Prostate gland (tissue), 2 donors: ENCODE results near the gene ATP5MC2. TPM values are rescaled to one million over a fixed set of nuclear protein-coding genes. Genes with fewer than 3 reads are reported as not detected.
A peak's percentile ranks its signal among the peaks of the same experiment; 100 is the strongest.

Experiments
- DNase-seq: peaks from one replicate; pipeline ENCODE4 v3.0.0-alpha.2; 2019; ENCODE audit warnings: low spot score
- H3K27ac ChIP-seq, 2 donors: fragments of 200-600 bp; sonication (generic); 2 replicates each; pipeline ENCODE4 v1.5.1; 2017 to 2019
- H3K27me3 ChIP-seq: fragments of 200-600 bp; sonication (generic); replicated peaks from 2 replicates; pipeline ENCODE4 v1.5.1; 2019; ENCODE audit not compliant: insufficient read depth
- H3K36me3 ChIP-seq, 2 donors: fragments of 200-600 bp; sonication (generic); 1 replicate in 1 of 2; 2 replicates in 1 of 2; pipeline versions ENCODE4 v1.5.1 to v1.8.1; 2017 to 2019
- H3K4me1 ChIP-seq: fragments of 200-600 bp; sonication (generic); replicated peaks from 2 replicates; pipeline ENCODE4 v1.5.1; 2019
- H3K4me3 ChIP-seq, 2 donors: fragments of 200-600 bp; sonication (generic); 2 replicates each; pipeline ENCODE4 v1.5.1; 2017 to 2019
- H3K9me3 ChIP-seq: fragments of 200-600 bp; sonication (generic); 2 replicates; pipeline ENCODE4 v1.5.1; 2017
- POLR2A ChIP-seq: fragments of 450-650 bp; IDR thresholded peaks from one replicate; pipeline ENCODE4 v1.6.1; 2016; ENCODE audit warnings: antibody characterized with exemption, mild to moderate bottlenecking
- POLR2AphosphoS5 ChIP-seq: sonication (generic); formaldehyde crosslinking; IDR thresholded peaks from one replicate; pipeline ENCODE4 v1.6.1; 2017; ENCODE audit warnings: antibody characterized with exemption
- WGBS: methylation state at CpG from one replicate; pipeline ENCODE4 v1.1.5; 2018; 5-methylcytosine and 5-hydroxymethylcytosine counted together
- intact Hi-C: fragments of 100-400 bp; cut with DNase I; formaldehyde crosslinking; loops from one replicate; pipeline ENCODE4 v1.14.2; 2022
- total RNA-seq, 2 donors: library from RNA; depleted of rRNA; stranded (reverse); fragments of >200 nt; gene quantifications; one replicate each; pipeline ENCODE4 v1.1.0, GENCODE V29; 2016
- TF ChIP-seq, protein P1 (sequence below), 4 experiments: fragments of 200-600 bp in 2 of 4; fragments of 450-650 bp in 2 of 4; sonication (generic) in 2 of 4; IDR thresholded peaks; 1 replicate in 3 of 4; 2 replicates in 1 of 4; pipeline ENCODE4 v1.5.1; 2016 to 2019; ENCODE audit warnings: antibody characterized with exemption in 4 of 4, mild to moderate bottlenecking in 2 of 4, moderate library complexity in 2 of 4

The ATP5MC2 gene
- total RNA-seq, 2 donors from 2014 or later: 419 to 728 TPM

DNA sequence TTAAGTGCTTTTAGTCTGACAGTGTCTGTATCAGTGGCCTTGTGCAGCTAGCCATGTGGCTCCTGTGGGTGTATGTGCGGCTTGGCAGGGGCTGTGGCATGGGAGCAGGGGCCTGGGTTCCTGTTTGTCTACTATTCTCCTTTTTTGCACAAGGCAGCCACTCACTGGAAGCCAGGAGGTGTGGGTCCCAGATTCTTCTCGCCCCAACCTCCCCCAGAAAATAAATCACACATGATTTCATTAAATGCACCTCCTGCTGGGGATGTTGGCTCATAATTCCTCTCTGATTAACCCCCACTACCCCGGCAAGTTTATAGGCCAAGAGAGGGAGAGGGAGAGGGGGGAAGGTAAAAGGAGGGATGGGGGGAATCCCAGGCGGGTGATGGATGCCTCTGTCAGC, 33.8 kb upstream of the ATP5MC2 start:
- intact Hi-C loops: no loop called here
- no peak overlapping the region for H3K27ac ChIP-seq
- WGBS: 29% methylated on average over 4 of the region's 4 CpGs
- no peak overlapping the region for H3K4me3 ChIP-seq
- DNase-seq: no peak
- H3K27me3 ChIP-seq: no peaks in the 10 kb centered on the region
- no peak for TF ChIP-seq POLR2AphosphoS5
- no peak for TF ChIP-seq POLR2A
- TF ChIP-seq, protein P1, sequence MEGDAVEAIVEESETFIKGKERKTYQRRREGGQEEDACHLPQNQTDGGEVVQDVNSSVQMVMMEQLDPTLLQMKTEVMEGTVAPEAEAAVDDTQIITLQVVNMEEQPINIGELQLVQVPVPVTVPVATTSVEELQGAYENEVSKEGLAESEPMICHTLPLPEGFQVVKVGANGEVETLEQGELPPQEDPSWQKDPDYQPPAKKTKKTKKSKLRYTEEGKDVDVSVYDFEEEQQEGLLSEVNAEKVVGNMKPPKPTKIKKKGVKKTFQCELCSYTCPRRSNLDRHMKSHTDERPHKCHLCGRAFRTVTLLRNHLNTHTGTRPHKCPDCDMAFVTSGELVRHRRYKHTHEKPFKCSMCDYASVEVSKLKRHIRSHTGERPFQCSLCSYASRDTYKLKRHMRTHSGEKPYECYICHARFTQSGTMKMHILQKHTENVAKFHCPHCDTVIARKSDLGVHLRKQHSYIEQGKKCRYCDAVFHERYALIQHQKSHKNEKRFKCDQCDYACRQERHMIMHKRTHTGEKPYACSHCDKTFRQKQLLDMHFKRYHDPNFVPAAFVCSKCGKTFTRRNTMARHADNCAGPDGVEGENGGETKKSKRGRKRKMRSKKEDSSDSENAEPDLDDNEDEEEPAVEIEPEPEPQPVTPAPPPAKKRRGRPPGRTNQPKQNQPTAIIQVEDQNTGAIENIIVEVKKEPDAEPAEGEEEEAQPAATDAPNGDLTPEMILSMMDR (IDR thresholded peaks at IDR 0.05): no peak
- no peaks in the 10 kb centered on the region for H3K9me3 ChIP-seq
- no peaks in the 10 kb centered on the region for H3K4me1 ChIP-seq
- peaks cover 1 to 9% of the 10 kb centered on the region in 2 donors for H3K36me3 ChIP-seq

DNA sequence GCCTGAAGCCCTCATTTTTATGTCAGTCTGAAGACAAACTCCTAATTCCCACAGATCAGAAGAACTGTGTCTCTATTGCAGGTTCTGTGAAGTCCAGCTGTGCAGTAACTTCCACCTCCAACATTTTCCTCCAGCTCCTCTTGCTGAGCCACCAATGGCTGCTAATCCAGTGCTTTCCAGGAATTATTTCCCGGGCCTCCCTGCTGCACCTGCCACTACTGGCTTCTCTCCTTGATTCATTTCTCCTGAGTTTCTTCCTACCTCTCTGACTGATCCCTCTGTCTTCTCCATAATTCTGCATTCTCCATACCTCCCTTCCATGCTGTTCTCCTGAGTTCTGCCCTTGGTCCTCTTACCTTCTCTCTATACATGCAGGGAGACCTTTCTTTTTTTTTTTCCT, 30.2 kb upstream of the ATP5MC2 start:
- Histone ChIP-seq H3K27ac (no peak overlapping the region), H3K9me3 (no peaks in the 10 kb centered on the region), H3K36me3 (no peaks in the 10 kb centered on the region), H3K27me3 (no peaks in the 10 kb centered on the region), H3K4me1 (no peaks in the 10 kb centered on the region), H3K4me3 (no peak overlapping the region)
- TF ChIP-seq, protein P1 (IDR thresholded peaks at IDR 0.05): no peak
- TF ChIP-seq POLR2A (no peak), POLR2AphosphoS5 (no peak)
- WGBS: 64% methylated on average over 1 of the region's 1 CpG
- no peak for DNase-seq
- intact Hi-C loops: no loop called here

DNA sequence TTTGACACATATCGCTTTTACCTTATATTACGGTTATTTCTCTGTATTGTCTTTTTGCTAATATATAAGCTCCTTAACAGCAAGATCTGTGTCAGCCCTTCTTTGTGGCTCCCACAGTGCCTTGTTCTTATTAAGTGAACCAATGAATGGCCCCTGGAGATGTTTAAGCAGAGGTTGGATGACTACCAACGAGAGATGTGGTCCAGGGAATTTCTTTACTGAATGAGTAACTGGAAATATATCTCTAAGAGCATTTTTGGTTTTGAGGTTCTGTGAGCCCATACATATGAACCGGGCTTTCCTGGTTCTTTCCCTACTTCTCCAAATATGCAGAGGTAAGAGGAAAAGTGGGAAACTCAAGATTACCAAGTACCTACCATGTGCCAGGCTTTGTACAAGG, 27.9 kb upstream of the ATP5MC2 start:
- H3K27me3 ChIP-seq: no peaks in the 10 kb centered on the region
- no peak overlapping the region for H3K27ac ChIP-seq
- H3K36me3 ChIP-seq: no peaks in the 10 kb centered on the region
- TF ChIP-seq POLR2A: no peak
- TF ChIP-seq, protein P1 (IDR thresholded peaks at IDR 0.05): no peak
- TF ChIP-seq POLR2AphosphoS5: no peak
- H3K4me3 ChIP-seq: no peak overlapping the region
- no peak for DNase-seq
- intact Hi-C loops: no loop called here
- no peaks in the 10 kb centered on the region for H3K4me1 ChIP-seq
- no peaks in the 10 kb centered on the region for H3K9me3 ChIP-seq
- WGBS: 66% methylated on average over 4 of the region's 4 CpGs

DNA sequence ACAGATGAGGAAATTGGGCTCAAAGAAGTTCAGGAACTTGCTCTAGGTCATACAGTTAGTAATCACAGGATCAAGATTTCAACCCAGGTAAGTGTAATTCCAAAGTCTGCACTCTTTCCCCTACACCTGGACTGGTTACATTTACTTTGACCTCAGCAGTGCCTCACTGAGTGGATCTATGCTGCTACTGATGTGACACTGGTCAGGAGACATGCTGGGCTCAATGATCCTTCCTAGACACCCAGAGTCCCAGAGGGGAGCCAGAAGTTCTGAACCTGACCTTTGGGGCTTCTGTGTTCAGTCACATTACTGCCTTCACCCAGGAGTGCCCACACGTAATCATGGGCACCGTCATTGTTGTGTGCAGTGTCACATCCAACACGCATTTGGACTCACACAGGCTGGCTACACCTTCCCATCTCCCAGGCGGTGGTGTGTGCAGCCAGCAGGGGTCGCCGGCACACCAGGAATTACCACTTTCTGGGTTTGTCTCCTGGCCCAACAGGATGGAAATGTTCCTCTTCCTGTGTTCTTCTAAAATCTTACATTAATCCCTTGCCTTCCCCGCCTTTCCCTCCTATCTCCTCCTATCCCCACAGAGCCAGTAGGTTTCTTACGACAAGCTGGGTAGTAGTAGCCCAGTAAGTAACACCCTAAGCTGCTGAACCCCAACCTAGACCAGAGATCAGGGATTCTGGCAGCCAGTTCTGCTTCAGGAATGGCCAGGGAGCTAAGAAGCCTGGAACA, 25.8 kb upstream of the ATP5MC2 start:
- 3% methylated on average over 8 of the region's 8 CpGs for WGBS
- Histone ChIP-seq H3K4me1 (no peaks in the 10 kb centered on the region), H3K36me3 (no peaks in the 10 kb centered on the region), H3K27ac (no peak overlapping the region), H3K27me3 (no peaks in the 10 kb centered on the region), H3K4me3 (no peak overlapping the region), H3K9me3 (no peaks in the 10 kb centered on the region)
- DNase-seq: peak; percentile 80
- no peak for TF ChIP-seq POLR2A
- TF ChIP-seq POLR2AphosphoS5: peak; percentile 70
- TF ChIP-seq, protein P1 (IDR thresholded peaks at IDR 0.05): peak; percentile 69 to 94 (median 92)
- intact Hi-C loops: loop anchor here (2.0 kb wide), 1 partner anchor 45 kb away; no protein-coding TSS in a partner anchor

DNA sequence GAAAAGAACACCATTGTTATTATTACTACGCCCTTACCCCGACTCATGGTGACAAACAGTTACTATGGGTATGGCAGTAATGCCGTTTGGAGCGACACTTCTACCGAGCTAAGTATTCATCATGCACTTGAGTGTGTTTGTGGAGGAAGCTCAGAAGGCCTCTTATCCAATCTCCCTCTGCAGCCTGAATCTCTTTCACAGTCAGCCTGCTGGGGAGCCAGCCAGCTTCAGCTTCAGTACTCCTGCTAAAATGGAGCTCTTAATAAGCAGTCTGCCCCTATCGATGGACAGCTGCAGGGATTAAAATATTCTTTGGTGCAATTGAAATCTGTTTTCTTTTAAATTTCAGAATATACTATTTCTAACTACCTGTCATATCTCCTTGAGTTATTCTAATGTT, 24.7 kb upstream of the ATP5MC2 start:
- Histone ChIP-seq H3K27ac (no peak overlapping the region), H3K36me3 (no peaks in the 10 kb centered on the region), H3K4me3 (no peak overlapping the region), H3K4me1 (no peaks in the 10 kb centered on the region), H3K27me3 (peaks cover under 1% of the 10 kb centered on the region), H3K9me3 (no peaks in the 10 kb centered on the region)
- intact Hi-C loops: loop anchor here (2.0 kb wide), 1 partner anchor 46 kb away; no protein-coding TSS in a partner anchor
- DNase-seq: no peak
- TF ChIP-seq POLR2AphosphoS5: no peak
- TF ChIP-seq, protein P1 (IDR thresholded peaks at IDR 0.05): no peak
- TF ChIP-seq POLR2A: no peak
- WGBS: 63% methylated on average over 6 of the region's 6 CpGs
